Stimulated activated naive CD8-positive, alpha-beta T cell treated with anti-CD3 and anti-CD28 coated beads, Interleukin-15, Interleukin-2, amounts not matched to agents 100 ng/mL and 50 ng/mL, for 24 hours (primary cell): ENCODE data around the gene MCIDAS.
A peak's percentile ranks its signal among the peaks of the same experiment; 100 is the strongest.

ENCODE experiments used
- H3K27ac Mint-ChIP-seq: one replicate; pipeline ENCODE4 v1.8.0; 2021; ENCODE audit warnings: mild to moderate bottlenecking, mixed read lengths
- H3K27me3 Mint-ChIP-seq: one replicate; pipeline ENCODE4 v1.8.0; 2021; ENCODE audit warnings: mixed read lengths
- H3K36me3 Mint-ChIP-seq: one replicate; pipeline ENCODE4 v1.8.0; 2021; ENCODE audit warnings: low read depth, mixed read lengths
- H3K4me1 Mint-ChIP-seq: one replicate; pipeline ENCODE4 v1.8.0; 2021; ENCODE audit warnings: low read depth, mixed read lengths
- H3K4me3 Mint-ChIP-seq: one replicate; pipeline ENCODE4 v1.8.0; 2021; ENCODE audit warnings: mild to moderate bottlenecking, mixed read lengths
- H3K9me3 Mint-ChIP-seq: one replicate; pipeline ENCODE4 v1.8.0; 2021; ENCODE audit warnings: mixed read lengths

MCIDAS gene

GRCh38 chr5:55188656-55189540 lies 38.2 kb downstream of the MCIDAS start:
- no peak overlapping the region for H3K27ac Mint-ChIP-seq
- H3K4me3 Mint-ChIP-seq = no peak overlapping the region
- no peaks in the 10 kb centered on the region for H3K9me3 Mint-ChIP-seq
- H3K4me1 Mint-ChIP-seq = no peaks in the 10 kb centered on the region
- H3K27me3 Mint-ChIP-seq = peaks cover 64% of the 10 kb centered on the region
- no peaks in the 10 kb centered on the region for H3K36me3 Mint-ChIP-seq

GRCh38 chr5:55187370-55187769 lies 39.7 kb downstream of the MCIDAS start:
- no peaks in the 10 kb centered on the region for H3K9me3 Mint-ChIP-seq
- H3K27ac Mint-ChIP-seq = no peak overlapping the region
- no peak overlapping the region for H3K4me3 Mint-ChIP-seq
- no peaks in the 10 kb centered on the region for H3K36me3 Mint-ChIP-seq
- H3K27me3 Mint-ChIP-seq = peaks cover 60% of the 10 kb centered on the region
- no peaks in the 10 kb centered on the region for H3K4me1 Mint-ChIP-seq

- H3K9me3 Mint-ChIP-seq = no peaks in the 10 kb centered on the region
- no peak overlapping the region for H3K27ac Mint-ChIP-seq
- no peak overlapping the region for H3K4me3 Mint-ChIP-seq
- no peaks in the 10 kb centered on the region for H3K36me3 Mint-ChIP-seq
- peaks cover 79% of the 10 kb centered on the region for H3K27me3 Mint-ChIP-seq
- peaks cover 20% of the 10 kb centered on the region for H3K4me1 Mint-ChIP-seq
Observed at GRCh38 chr5:55180016-55180415, 47.1 kb downstream of the MCIDAS start.

GRCh38 chr5:55177078-55177477 lies 50.0 kb downstream of the MCIDAS start:
- no peaks in the 10 kb centered on the region for H3K9me3 Mint-ChIP-seq
- H3K36me3 Mint-ChIP-seq = no peaks in the 10 kb centered on the region
- peaks cover 87% of the 10 kb centered on the region for H3K27me3 Mint-ChIP-seq
- peak overlapping the region; percentile 65 for H3K4me3 Mint-ChIP-seq
- H3K27ac Mint-ChIP-seq = no peak overlapping the region
- peaks cover 46% of the 10 kb centered on the region for H3K4me1 Mint-ChIP-seq

GRCh38 chr5:55176176-55176818 lies 50.8 kb downstream of the MCIDAS start:
- H3K27me3 Mint-ChIP-seq = peaks cover 83% of the 10 kb centered on the region
- no peak overlapping the region for H3K27ac Mint-ChIP-seq
- H3K4me3 Mint-ChIP-seq = peak overlapping the region; percentile 65
- H3K36me3 Mint-ChIP-seq = no peaks in the 10 kb centered on the region
- no peaks in the 10 kb centered on the region for H3K9me3 Mint-ChIP-seq
- H3K4me1 Mint-ChIP-seq = peaks cover 46% of the 10 kb centered on the region

GRCh38 chr5:55175781-55176175 lies 51.3 kb downstream of the MCIDAS start:
- Mint-ChIP-seq H3K4me1 (peaks cover 46% of the 10 kb centered on the region), H3K9me3 (no peaks in the 10 kb centered on the region), H3K27me3 (peaks cover 78% of the 10 kb centered on the region), H3K27ac (no peak overlapping the region), H3K4me3 (peak overlapping the region; percentile 65), H3K36me3 (no peaks in the 10 kb centered on the region)

GRCh38 chr5:55173687-55174230 lies 53.4 kb downstream of the MCIDAS start:
- Mint-ChIP-seq H3K27me3 (peaks cover 73% of the 10 kb centered on the region), H3K4me1 (peaks cover 52% of the 10 kb centered on the region), H3K27ac (no peak overlapping the region), H3K4me3 (peak overlapping the region; percentile 79), H3K36me3 (no peaks in the 10 kb centered on the region), H3K9me3 (no peaks in the 10 kb centered on the region)

GRCh38 chr5:55172937-55173686 lies 54.0 kb downstream of the MCIDAS start, which contains the start of gene CDC20B:
CDC20B (minus strand) TSS chr5:55173177; CDS start chr5:55173000, 177 bp downstream.
- Mint-ChIP-seq H3K36me3 (no peaks in the 10 kb centered on the region), H3K4me3 (peak within 1 kb of the TSS; percentile 86), H3K27ac (no peak within 1 kb of the TSS), H3K27me3 (peaks cover 73% of the 10 kb centered on the region), H3K4me1 (peaks cover 52% of the 10 kb centered on the region), H3K9me3 (no peaks in the 10 kb centered on the region)

- Mint-ChIP-seq H3K4me1 (peaks cover 52% of the 10 kb centered on the region), H3K27ac (no peak overlapping the region), H3K9me3 (no peaks in the 10 kb centered on the region)
Observed at GRCh38 chr5:55172051-55172899, 54.8 kb downstream of the MCIDAS start.

GRCh38 chr5:55171471-55171870 lies 55.6 kb downstream of the MCIDAS start:
- H3K36me3 Mint-ChIP-seq = no peaks in the 10 kb centered on the region
- peaks cover 74% of the 10 kb centered on the region for H3K27me3 Mint-ChIP-seq
- no peak overlapping the region for H3K27ac Mint-ChIP-seq
- no peak overlapping the region for H3K4me3 Mint-ChIP-seq
- no peaks in the 10 kb centered on the region for H3K9me3 Mint-ChIP-seq
- H3K4me1 Mint-ChIP-seq = peaks cover 45% of the 10 kb centered on the region

More at GRCh38 chr5:55172051-55172899, 54.8 kb downstream of the MCIDAS start:
- H3K36me3 Mint-ChIP-seq = no peaks in the 10 kb centered on the region
- H3K4me3 Mint-ChIP-seq = peak overlapping the region; percentile 86
- peaks cover 74% of the 10 kb centered on the region for H3K27me3 Mint-ChIP-seq
